Neural cell (in vitro differentiated cells): Measurements from ENCODE around the gene AFF3. TPM values are rescaled to one million over a fixed set of nuclear protein-coding genes. Genes with fewer than 3 reads are reported as not detected.

Source experiments
- H2AFZ ChIP-seq: fragments of 200-600, 300-800 bp; sonication (generic), shearing (Covaris generic); 2 replicates; pipeline ENCODE4 v1.6.0; 2014; ENCODE audit warnings: low read depth, mild to moderate bottlenecking, antibody characterized with exemption, low read length, moderate library complexity
- H3F3A ChIP-seq: fragments of 200-600 bp; shearing (Covaris generic); 2 replicates; pipeline ENCODE4 v1.6.1; 2016; ENCODE audit warnings: mild to moderate bottlenecking, moderate library complexity, mixed read lengths, antibody characterized with exemption, low read length; ENCODE audit not compliant: insufficient read depth, poor library complexity, severe bottlenecking
- H3K27ac ChIP-seq: fragments of 200-600, 300-800 bp; sonication (generic), shearing (Covaris generic); 2 replicates; pipeline ENCODE4 v1.5.1; 2014; ENCODE audit warnings: mild to moderate bottlenecking, low read length, moderate library complexity
- H3K27me3 ChIP-seq: fragments of 300-800, 200-600 bp; sonication (generic), shearing (Covaris generic); 2 replicates; pipeline ENCODE4 v1.6.0; 2014; ENCODE audit warnings: mild to moderate bottlenecking, low read depth, low read length, moderate library complexity; ENCODE audit not compliant: insufficient read depth
- H3K36me3 ChIP-seq: fragments of 300-800, 200-600 bp; sonication (generic), shearing (Covaris generic); 2 replicates; pipeline ENCODE4 v1.5.1; 2014; ENCODE audit warnings: mild to moderate bottlenecking, antibody characterized with exemption, low read length, moderate library complexity; ENCODE audit not compliant: insufficient read depth
- H3K4me2 ChIP-seq: fragments of 300-800, 200-600 bp; sonication (generic), shearing (Covaris generic); 2 replicates; pipeline ENCODE4 v1.6.0; 2014; ENCODE audit warnings: mild to moderate bottlenecking, low read length
- H3K4me3 ChIP-seq: fragments of 300-800, 200-600 bp; sonication (generic), shearing (Covaris generic); 2 replicates; pipeline ENCODE4 v1.5.1; 2014; ENCODE audit warnings: mild to moderate bottlenecking, low read length, moderate library complexity
- H3K79me2 ChIP-seq: fragments of 200-600 bp; shearing (Covaris generic); replicated peaks from 2 replicates; pipeline ENCODE4 v1.6.0; 2014; ENCODE audit warnings: mild to moderate bottlenecking, low read length, moderate library complexity; ENCODE audit not compliant: insufficient read depth
- H3K9ac ChIP-seq: fragments of 300-800, 200-600 bp; sonication (generic), shearing (Covaris generic); 2 replicates; pipeline ENCODE4 v1.6.1; 2016; ENCODE audit warnings: mild to moderate bottlenecking, low read length, mixed read lengths
- H3K9me2 ChIP-seq: fragments of 200-600 bp; shearing (Covaris generic); 2 replicates; pipeline ENCODE4 v1.6.1; 2016; ENCODE audit warnings: mild to moderate bottlenecking, low read length, mixed read lengths; ENCODE audit not compliant: insufficient read depth
- H3K9me3 ChIP-seq: fragments of 200-600, 300-800 bp; sonication (generic), shearing (Covaris generic); 2 replicates; pipeline ENCODE4 v1.6.1; 2016; ENCODE audit warnings: mild to moderate bottlenecking, mixed run types, low read length, moderate library complexity, mixed read lengths
- H4K20me1 ChIP-seq: fragments of 200-600 bp; shearing (Covaris generic); 2 replicates; pipeline ENCODE4 v1.6.1; 2016; ENCODE audit warnings: mild to moderate bottlenecking, mixed run types; ENCODE audit not compliant: insufficient read depth
- CTCF ChIP-seq: fragments of 450-650 bp; IDR thresholded peaks from 2 replicates; pipeline ENCODE4 v1.5.1; 2014; ENCODE audit warnings: antibody characterized with exemption, mild to moderate bottlenecking, moderate library complexity; ENCODE audit not compliant: poor library complexity, severe bottlenecking
- EP300 ChIP-seq: fragments of 450-650 bp; conservative IDR thresholded peaks from 2 replicates; pipeline ENCODE4 v1.6.1; 2014; ENCODE audit warnings: antibody characterized with exemption, mild to moderate bottlenecking, moderate library complexity; ENCODE audit not compliant: poor library complexity, severe bottlenecking
- EZH2 ChIP-seq: fragments of 200-600, 300-800 bp; shearing (Covaris generic), sonication (generic); IDR thresholded peaks from 2 replicates; pipeline ENCODE4 v1.6.1; 2014; ENCODE audit warnings: antibody characterized with exemption, low read length, borderline replicate concordance, mild to moderate bottlenecking; ENCODE audit not compliant: insufficient read depth, poor library complexity, severe bottlenecking
- MXI1 ChIP-seq: fragments of 450-650 bp; conservative IDR thresholded peaks from 2 replicates; pipeline ENCODE4 v1.6.1; 2014; ENCODE audit warnings: antibody characterized with exemption, mild to moderate bottlenecking; ENCODE audit not compliant: poor library complexity, severe bottlenecking
- POLR2AphosphoS5 ChIP-seq: IDR thresholded peaks from 2 replicates; pipeline ENCODE4 v1.6.1; 2012
- RAD21 ChIP-seq: fragments of 450-650 bp; conservative IDR thresholded peaks from 2 replicates; pipeline ENCODE4 v1.6.1; 2014; ENCODE audit warnings: antibody characterized with exemption, mild to moderate bottlenecking, moderate library complexity
- REST ChIP-seq: IDR thresholded peaks from 2 replicates; pipeline ENCODE4 v1.6.1; 2012; ENCODE audit warnings: borderline replicate concordance
- SMC3 ChIP-seq: fragments of 450-650 bp; conservative IDR thresholded peaks from 2 replicates; pipeline ENCODE4 v1.6.1; 2014; ENCODE audit warnings: antibody characterized with exemption, mild to moderate bottlenecking, moderate library complexity; ENCODE audit not compliant: poor library complexity
- TAF1 ChIP-seq: IDR thresholded peaks from 2 replicates; pipeline ENCODE4 v1.6.1; 2012; ENCODE audit warnings: low read depth
- polyA plus RNA-seq: library from polyadenylated mRNA; depleted of rRNA; stranded (reverse); fragments of >200 nt; gene quantifications from 2 replicates; pipeline ENCODE4 v1.2.3, GENCODE V29; 2014

AFF3 gene
- polyA plus RNA-seq, 1 donor from 2014 or later: 5.1 TPM

- TF ChIP-seq EZH2 (no peak), CTCF (no peak), SMC3 (no peak), POLR2AphosphoS5 (no peak), TAF1 (no peak), EP300 (no peak), RAD21 (no peak), REST (no peak), MXI1 (no peak)
Observed at GRCh38 chr2:99936065-99936464, 206.3 kb downstream of the AFF3 start.

GRCh38 chr2:99935662-99936061, 206.7 kb downstream of the AFF3 start:
- no peaks in the 10 kb centered on the region for H3K36me3 ChIP-seq
- H3K9ac ChIP-seq: no peak overlapping the region
- no peak overlapping the region for H3K4me2 ChIP-seq
- TF ChIP-seq CTCF (no peak), RAD21 (no peak), EP300 (no peak), SMC3 (no peak), REST (no peak), POLR2AphosphoS5 (no peak), TAF1 (no peak), MXI1 (no peak)
- no peak overlapping the region for H2AFZ ChIP-seq
- no peaks in the 10 kb centered on the region for H3K9me2 ChIP-seq
- no peaks in the 10 kb centered on the region for H3K9me3 ChIP-seq
- H3K27ac ChIP-seq: no peak overlapping the region
- no peaks in the 10 kb centered on the region for H3K27me3 ChIP-seq
- no peaks in the 10 kb centered on the region for H4K20me1 ChIP-seq
- no peaks in the 10 kb centered on the region for H3K79me2 ChIP-seq
- H3F3A ChIP-seq: no peaks in the 10 kb centered on the region
- no peak overlapping the region for H3K4me3 ChIP-seq

More at GRCh38 chr2:99936065-99936464, 206.3 kb downstream of the AFF3 start:
- Histone ChIP-seq H3K4me3 (no peak overlapping the region), H4K20me1 (no peaks in the 10 kb centered on the region), H3K27ac (no peak overlapping the region), H3K36me3 (no peaks in the 10 kb centered on the region), H3K9me2 (no peaks in the 10 kb centered on the region), H3K9me3 (no peaks in the 10 kb centered on the region), H3K79me2 (no peaks in the 10 kb centered on the region), H3F3A (no peaks in the 10 kb centered on the region), H3K27me3 (no peaks in the 10 kb centered on the region), H3K4me2 (no peak overlapping the region), H2AFZ (no peak overlapping the region), H3K9ac (no peak overlapping the region)
